ENCODE measurements around the gene UBE4B.

UBE4B gene

DNA sequence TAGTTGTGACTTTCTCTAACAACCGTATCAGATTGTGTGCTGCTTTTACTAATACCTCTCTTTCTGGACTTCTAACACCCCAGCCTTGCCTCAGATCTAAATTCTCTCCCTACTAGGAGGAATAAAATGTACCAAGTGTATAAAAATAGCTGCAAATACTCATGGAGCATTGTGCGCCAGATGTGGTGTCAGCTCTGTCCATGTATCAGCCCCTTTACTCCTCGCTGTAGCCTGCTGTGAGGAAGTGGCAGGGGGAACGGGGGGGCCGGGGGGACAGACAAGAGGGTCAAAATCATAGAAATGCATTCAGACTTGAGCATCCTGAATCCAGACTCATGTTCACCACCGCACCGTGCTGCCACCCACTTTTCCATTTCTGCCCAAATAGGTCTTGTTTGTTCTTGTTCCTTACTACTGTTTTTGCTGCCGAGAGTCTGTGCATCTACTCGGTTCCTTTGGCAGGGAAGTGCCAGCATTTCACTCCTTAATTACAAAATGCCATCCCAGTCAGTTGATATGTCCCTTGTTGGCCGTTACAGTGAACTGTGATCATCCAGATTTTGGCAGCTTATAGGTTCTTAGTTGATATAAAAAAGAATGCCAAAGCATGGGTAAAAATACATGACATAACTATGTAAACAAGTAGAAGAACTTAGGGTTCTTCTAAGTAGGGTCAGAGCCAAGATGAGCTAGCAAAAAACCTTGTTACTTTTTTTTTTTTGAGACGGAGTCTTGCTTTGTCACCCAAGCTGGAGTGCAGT lies 76.4 kb downstream of the UBE4B start:
- Histone ChIP-seq H3F3A (ENCODE audit: insufficient read depth, low read length) (no peaks in the 10 kb centered on the region), H3K79me2 (ENCODE audit: low read length) (peaks cover 8% of the 10 kb centered on the region), H3K9me2 (replicated peaks; ENCODE audit: insufficient read depth, low read length) (no peaks in the 10 kb centered on the region), H3K4me1 (ENCODE audit: low read length) (no peaks in the 10 kb centered on the region), H3K4me3 (ENCODE audit: low read length) (no peak overlapping the region), H3K4me2 (ENCODE audit: low read depth, low read length) (no peak overlapping the region), H3K27me3 (replicated peaks; ENCODE audit: insufficient read depth, low read length) (no peaks in the 10 kb centered on the region), H3K27ac (ENCODE audit: low read length) (no peak overlapping the region), H3K36me3 (replicated peaks; ENCODE audit: insufficient read depth, low read length) (peaks cover 5% of the 10 kb centered on the region; the same call in 1 of the 2 replicates), H4K20me1 (ENCODE audit: insufficient read depth, low read length) (no peaks in the 10 kb centered on the region), H3K9ac (ENCODE audit: low read length) (no peak overlapping the region), H3K9me3 (replicated peaks; ENCODE audit: insufficient read depth, low read length) (no peaks in the 10 kb centered on the region), H2AFZ (ENCODE audit: low read length) (no peak overlapping the region)
- TF ChIP-seq EZH2 (optimal IDR thresholded peaks at IDR 0.05; ENCODE audit: low read depth, low read length): no peak
- TF ChIP-seq, protein P1, sequence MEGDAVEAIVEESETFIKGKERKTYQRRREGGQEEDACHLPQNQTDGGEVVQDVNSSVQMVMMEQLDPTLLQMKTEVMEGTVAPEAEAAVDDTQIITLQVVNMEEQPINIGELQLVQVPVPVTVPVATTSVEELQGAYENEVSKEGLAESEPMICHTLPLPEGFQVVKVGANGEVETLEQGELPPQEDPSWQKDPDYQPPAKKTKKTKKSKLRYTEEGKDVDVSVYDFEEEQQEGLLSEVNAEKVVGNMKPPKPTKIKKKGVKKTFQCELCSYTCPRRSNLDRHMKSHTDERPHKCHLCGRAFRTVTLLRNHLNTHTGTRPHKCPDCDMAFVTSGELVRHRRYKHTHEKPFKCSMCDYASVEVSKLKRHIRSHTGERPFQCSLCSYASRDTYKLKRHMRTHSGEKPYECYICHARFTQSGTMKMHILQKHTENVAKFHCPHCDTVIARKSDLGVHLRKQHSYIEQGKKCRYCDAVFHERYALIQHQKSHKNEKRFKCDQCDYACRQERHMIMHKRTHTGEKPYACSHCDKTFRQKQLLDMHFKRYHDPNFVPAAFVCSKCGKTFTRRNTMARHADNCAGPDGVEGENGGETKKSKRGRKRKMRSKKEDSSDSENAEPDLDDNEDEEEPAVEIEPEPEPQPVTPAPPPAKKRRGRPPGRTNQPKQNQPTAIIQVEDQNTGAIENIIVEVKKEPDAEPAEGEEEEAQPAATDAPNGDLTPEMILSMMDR (IDR thresholded peaks at IDR 0.05; ENCODE audit: low read length): no peak
- no peak for TF ChIP-seq EZH2phosphoT487 (IDR thresholded peaks at IDR 0.05; ENCODE audit: low read length)
- no peak for DNase-seq

DNA sequence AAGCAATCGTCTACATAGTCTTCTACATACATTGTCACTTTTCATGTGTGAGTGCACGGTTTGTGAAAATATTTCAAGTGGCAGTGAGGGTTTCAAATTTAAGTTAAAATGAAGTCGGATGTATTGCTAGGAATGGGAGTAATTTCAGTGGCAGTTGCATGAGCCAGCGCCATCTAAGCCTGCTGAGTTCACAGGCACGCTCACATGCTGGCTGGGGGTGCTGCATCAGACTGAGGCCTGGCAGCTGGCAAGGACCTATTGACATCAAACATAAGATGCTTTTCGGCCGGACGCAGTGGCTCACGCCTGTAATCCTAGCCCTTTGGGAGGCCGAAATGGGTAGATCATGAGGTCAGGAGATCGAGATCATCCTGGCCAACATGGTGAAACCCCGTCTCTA lies 80.7 kb downstream of the UBE4B start:
- no peaks in the 10 kb centered on the region; the same call in 1 of the 2 replicates for H3K36me3 ChIP-seq (replicated peaks; ENCODE audit: insufficient read depth, low read length)
- no peak overlapping the region for H2AFZ ChIP-seq (ENCODE audit: low read length)
- TF ChIP-seq EZH2phosphoT487 (IDR thresholded peaks at IDR 0.05; ENCODE audit: low read length) (no peak), EZH2 (optimal IDR thresholded peaks at IDR 0.05; ENCODE audit: low read depth, low read length) (no peak)
- TF ChIP-seq, protein P1 (IDR thresholded peaks at IDR 0.05; ENCODE audit: low read length): no peak
- H3K79me2 ChIP-seq (ENCODE audit: low read length): 0 out of 2 replicates have a peak, but pooled peaks cover 3% of the 10 kb centered on the region
- DNase-seq: no peak
- H3K9ac ChIP-seq (ENCODE audit: low read length): no peak overlapping the region
- H3K9me3 ChIP-seq (replicated peaks; ENCODE audit: insufficient read depth, low read length): no peaks in the 10 kb centered on the region
- no peak overlapping the region for H3K27ac ChIP-seq (ENCODE audit: low read length)
- H3K4me3 ChIP-seq (ENCODE audit: low read length): no peak overlapping the region
- no peaks in the 10 kb centered on the region for H3K27me3 ChIP-seq (replicated peaks; ENCODE audit: insufficient read depth, low read length)
- no peaks in the 10 kb centered on the region for H4K20me1 ChIP-seq (ENCODE audit: insufficient read depth, low read length)
- H3F3A ChIP-seq (ENCODE audit: insufficient read depth, low read length): no peaks in the 10 kb centered on the region
- no peaks in the 10 kb centered on the region for H3K9me2 ChIP-seq (replicated peaks; ENCODE audit: insufficient read depth, low read length)
- H3K4me2 ChIP-seq (ENCODE audit: low read depth, low read length): no peak overlapping the region
- H3K4me1 ChIP-seq (ENCODE audit: low read length): no peaks in the 10 kb centered on the region

DNA sequence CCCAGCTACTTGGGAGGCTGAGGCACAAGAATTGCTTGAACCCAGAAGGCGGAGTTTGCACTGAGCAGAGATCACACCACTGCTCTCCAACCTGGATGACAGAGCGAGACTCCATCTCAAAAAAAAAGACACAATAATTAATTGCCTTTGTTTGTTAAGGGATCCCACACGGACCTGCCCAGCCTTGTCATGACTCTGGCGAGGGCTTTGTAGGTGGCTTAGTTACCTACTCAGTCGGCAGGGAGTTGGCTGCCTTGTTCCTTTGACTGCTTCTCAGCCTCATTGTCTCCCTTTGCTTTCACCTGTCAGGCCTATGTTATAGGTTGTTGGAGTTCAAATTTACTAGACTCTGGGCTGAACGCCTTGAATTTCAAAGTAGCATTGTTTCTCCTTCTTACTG lies 82.0 kb downstream of the UBE4B start:
- DNase-seq: no peak
- Histone ChIP-seq H3K9me2 (replicated peaks; ENCODE audit: insufficient read depth, low read length) (no peaks in the 10 kb centered on the region), H3K27me3 (replicated peaks; ENCODE audit: insufficient read depth, low read length) (no peaks in the 10 kb centered on the region), H3K36me3 (replicated peaks; ENCODE audit: insufficient read depth, low read length) (peaks cover 5% of the 10 kb centered on the region; the same call in 1 of the 2 replicates), H3K27ac (ENCODE audit: low read length) (no peak overlapping the region), H4K20me1 (ENCODE audit: insufficient read depth, low read length) (no peaks in the 10 kb centered on the region), H3K79me2 (ENCODE audit: low read length) (0 out of 2 replicates have a peak, but pooled peaks cover 3% of the 10 kb centered on the region), H3K9ac (ENCODE audit: low read length) (no peak overlapping the region), H3K4me2 (ENCODE audit: low read depth, low read length) (no peak overlapping the region), H3K4me1 (ENCODE audit: low read length) (no peaks in the 10 kb centered on the region), H3K9me3 (replicated peaks; ENCODE audit: insufficient read depth, low read length) (no peaks in the 10 kb centered on the region), H3F3A (ENCODE audit: insufficient read depth, low read length) (no peaks in the 10 kb centered on the region), H2AFZ (ENCODE audit: low read length) (no peak overlapping the region), H3K4me3 (ENCODE audit: low read length) (no peak overlapping the region)
- TF ChIP-seq, protein P1 (IDR thresholded peaks at IDR 0.05; ENCODE audit: low read length): no peak
- TF ChIP-seq EZH2 (optimal IDR thresholded peaks at IDR 0.05; ENCODE audit: low read depth, low read length): no peak
- no peak for TF ChIP-seq EZH2phosphoT487 (IDR thresholded peaks at IDR 0.05; ENCODE audit: low read length)

Measured in MM.1S (cell line).